Renal pelvis (tissue), 4 donors: ENCODE results near the gene METTL13. TPM values are rescaled to one million over a fixed set of nuclear protein-coding genes. Genes with fewer than 3 reads are reported as not detected.
"Not testable (repeated sequence)": the region's sequence is repeated elsewhere in the genome, so short reads cannot be mapped to it uniquely, and the experiment has no call there.

Experiments used
- DNase-seq: peaks from one replicate; pipeline ENCODE4 v3.0.0-alpha.2; 2013
- polyA plus RNA-seq, 3 donors: library from polyadenylated mRNA; unstranded; fragments of 120-200 nt; gene quantifications; one replicate each; pipeline ENCODE4 v1.2.1, GENCODE V29; 2013; ENCODE audit not compliant: insufficient read length in 3 of 3

The METTL13 gene
- polyA plus RNA-seq, 3 donors, result 37.1 to 38.0 (median 37.8) TPM

DNA sequence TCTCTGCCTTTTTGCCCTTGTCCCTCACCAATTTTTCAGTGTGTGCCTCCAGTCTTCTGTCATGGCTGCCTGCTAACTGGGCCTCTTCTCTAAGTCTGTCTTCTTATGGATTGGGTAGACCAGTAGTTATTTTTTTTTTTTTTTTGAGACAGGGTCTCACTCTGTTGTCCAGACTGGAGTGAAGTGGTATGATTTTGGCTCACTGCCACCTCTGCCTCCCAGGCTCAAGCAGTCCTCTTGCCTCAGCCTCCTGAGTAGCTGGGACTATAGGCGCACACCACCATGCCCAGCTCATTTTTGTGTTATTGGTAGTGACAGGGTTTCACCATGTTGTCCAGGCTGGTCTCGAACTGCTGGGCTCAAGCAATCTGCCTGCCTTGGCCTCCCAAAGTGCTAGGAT is 18.2 kb downstream of the METTL13 start:
- DNase-seq, result not testable (repeated sequence)

DNA sequence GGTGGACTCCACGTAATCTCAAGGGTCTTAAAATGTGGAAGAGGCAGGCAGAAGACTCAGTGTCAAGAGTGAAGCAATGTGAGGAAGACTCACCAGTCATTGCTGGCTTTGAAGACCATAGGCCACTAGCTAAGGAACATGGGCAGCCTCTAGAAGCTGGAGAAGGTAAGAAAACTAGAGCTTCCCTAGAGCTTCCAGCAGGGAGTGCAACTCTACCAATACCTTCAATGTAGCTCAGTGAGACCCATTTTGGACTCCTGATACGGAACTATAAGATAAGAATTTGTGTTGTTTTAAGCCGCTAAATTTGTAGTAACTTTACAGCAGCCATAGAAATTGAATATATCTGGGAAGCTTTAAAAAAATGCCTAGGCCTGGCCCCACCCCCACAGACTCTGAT is 18.9 kb downstream of the METTL13 start:
- no peak for DNase-seq

DNA sequence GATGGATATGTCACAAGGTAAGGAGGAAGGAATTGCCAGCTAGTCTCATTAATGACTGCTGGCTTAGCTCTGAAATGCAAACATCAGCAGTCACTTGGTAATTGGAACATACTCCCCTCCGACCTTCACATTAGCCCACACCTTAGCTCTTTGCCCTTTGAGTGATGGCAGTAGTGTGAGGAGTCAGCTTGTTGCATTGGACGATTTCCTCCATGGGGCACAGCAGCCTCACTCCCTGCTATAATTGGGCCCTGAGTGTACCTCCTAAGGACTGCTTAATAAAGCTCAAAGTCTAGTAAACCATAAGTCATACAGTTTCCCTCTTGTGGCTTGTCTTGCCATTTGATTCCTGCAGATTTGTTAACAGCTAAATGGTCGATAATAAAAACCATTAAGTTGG is 19.4 kb downstream of the METTL13 start:
- no peak for DNase-seq

- DNase-seq, result peak; percentile 55
Observed at GRCh38 chr1:171801487-171801891, 20.0 kb downstream of the METTL13 start.

GRCh38 chr1:171802207-171802606 is 20.7 kb downstream of the METTL13 start:
- DNase-seq, result no peak

DNA sequence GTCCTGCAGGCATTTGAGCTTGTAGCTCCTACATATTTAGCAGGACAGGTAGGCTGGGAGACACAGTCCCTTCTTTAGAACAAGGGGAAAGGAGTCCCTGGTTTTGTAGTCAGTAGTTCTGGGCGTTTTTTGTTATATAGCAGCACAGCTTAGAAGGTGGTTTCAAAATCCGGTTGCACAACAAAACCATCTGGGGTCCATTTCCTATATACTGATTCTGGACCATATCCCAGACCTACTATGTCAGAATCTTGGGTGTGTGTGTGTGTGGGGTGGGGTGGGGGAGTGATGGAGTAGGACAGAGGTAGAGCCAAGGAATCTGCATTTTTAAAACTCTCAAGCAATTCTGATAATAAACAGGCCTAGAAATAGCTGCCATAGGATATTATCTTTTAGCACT is 21.6 kb downstream of the METTL13 start:
- no peak for DNase-seq

GRCh38 chr1:171803461-171804022 is 22.1 kb downstream of the METTL13 start:
- no peak for DNase-seq

DNA sequence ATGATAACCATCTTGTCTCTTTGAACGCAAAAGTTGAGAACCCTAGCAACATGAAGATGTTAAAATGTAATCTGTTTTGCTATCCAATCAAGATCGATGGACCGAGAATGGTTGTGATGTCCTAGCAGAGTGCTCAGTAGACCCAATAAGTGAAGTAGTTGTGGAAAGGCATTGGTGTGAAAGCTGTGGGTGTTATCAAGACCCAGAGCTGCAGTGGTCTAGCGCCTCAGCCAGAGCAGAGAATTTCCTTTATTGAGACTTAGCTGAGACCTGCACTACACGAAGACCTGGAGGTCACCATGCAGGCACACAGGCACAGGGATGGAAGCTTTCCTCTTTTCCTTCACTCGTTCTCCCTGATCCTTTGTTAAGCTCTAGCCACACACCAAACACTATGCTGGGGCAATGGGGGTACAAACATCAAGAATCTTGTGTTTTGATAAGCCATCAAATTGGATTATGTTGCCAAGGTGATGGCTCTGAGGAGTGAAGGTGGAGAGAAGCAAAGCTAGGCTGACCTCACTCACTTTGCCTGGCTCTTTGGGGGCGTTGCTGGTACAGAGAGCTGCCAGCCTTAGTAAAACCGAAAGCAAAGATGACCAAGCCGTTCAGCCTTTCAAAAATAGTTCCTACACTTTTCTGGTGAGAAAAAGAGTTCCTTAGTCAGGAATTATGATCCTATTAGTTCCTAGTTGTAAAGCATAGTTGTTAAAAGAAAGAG is 24.1 kb downstream of the METTL13 start:
- DNase-seq, result no peak

DNA sequence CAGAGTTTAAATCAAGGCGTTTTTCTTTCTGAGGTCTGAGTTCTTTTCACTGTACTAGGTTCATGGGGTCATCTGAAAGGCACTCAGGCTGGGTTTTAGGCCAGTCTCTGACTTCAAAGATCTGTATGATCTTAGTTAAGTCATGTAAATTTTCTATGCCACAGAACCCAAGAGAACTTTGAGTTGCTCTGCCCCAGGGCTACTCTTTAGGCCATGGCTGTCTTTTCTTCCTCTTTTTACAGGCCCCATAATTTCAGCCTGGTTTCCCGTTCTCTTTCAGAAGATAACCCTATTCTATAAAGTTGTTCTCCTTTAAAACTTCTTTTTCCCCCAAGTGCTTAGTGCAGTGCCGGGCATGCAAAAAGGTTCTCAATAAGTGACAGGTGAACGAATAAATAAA is 26.1 kb downstream of the METTL13 start:
- DNase-seq, result no peak

DNA sequence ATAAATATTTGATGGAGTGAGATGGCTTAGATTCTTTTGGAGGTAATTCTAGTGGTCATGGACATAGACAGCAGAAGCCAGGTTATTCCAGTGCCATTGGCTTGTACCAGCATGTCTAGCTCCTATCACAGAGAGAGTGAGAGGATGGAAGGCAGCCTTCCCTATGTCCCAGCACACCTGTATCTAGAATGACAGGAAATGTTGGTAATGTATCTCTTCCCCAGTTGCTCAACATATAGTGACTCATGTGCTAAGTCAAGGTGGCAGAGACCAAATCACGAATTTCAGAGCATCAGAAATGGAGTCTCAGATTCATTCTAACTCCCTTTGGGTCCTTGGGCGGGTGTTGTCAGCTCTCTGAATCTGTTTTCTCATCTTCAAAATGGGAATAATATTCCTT is 28.4 kb downstream of the METTL13 start:
- no peak for DNase-seq

DNA sequence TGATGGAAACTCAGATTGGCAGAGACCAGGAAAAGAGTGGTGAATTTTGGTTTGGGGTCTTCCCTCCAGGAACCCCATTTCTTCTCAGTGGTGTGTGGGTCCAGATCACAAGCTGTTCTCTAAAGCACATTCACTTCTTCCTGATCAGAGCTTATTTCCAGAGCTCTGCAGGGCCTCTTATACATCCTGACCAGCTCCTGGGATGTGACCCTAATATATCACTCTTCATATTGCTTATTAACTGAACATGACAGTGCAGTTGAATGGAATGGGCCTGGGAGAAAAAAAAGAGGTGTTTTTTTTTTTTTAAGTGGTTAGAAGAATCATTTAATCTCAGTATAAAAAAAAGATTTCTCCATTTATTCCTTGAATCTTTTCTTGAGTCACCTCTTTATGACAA is 30.2 kb downstream of the METTL13 start:
- DNase-seq, result no peak

GRCh38 chr1:171814692-171815091 is 33.2 kb downstream of the METTL13 start:
- DNase-seq, result no peak

- no peak for DNase-seq
Observed at GRCh38 chr1:171816300-171816901, 34.9 kb downstream of the METTL13 start.

- no peak for DNase-seq
Observed at GRCh38 chr1:171817511-171818265, 36.2 kb downstream of the METTL13 start.

DNA sequence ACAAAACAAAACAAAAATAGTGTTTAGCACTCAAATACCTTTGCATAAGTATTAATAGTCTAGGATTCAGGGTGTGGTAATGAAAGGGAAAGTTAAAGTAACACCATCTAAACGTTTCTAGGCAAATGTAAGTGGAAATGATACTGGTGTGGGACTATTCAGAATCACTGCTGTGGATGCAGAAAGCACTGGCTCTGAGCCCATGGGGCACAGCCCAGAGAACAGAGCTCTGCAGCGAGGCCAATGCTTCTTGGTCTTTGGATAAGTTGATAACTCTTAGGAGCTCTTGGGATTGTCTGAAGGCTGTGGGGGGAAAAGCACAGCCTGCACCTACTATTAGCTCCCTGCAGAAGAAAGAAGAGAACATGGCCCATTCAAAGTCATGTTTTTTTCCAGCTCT is 38.5 kb downstream of the METTL13 start:
- no peak for DNase-seq

DNA sequence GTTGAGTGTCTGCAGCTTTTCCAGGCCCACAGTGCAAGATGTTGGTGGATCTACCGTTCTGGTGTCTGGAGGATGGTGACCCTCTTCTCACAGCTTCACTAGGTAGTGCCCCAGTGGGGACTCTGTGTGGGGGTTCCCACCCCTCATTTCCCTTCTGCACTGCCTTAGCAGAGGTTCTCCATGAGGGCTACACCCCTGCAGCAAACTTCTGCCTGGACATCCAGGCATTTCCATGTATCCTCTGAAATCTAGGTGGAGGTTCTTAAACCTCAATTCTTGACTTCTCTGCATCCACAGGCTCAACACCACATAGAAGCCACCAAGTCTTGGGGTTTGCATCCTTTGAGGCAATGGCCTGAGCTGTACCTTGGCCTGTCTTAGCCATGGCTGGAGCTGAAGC is 45.5 kb downstream of the METTL13 start:
- DNase-seq, result no peak

DNA sequence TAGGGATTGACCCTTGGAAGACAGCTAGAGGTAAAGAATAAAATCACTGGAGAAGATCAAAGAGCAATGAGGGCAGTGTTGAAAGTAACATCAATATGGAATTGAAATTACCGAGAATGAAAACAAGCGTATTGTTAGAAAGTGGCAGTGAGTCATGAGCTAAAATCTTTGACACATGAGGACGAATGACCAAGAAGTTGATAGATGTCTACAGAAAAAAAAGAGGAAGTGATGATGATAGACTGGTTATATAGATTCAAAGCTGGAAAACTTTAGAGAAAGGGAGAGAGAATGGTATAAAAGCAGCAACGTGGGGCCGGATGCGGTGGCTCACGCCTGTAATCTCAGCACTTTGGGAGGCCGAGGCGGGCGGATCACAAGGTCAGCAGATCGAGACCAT is 47.3 kb downstream of the METTL13 start:
- DNase-seq, result no peak

DNA sequence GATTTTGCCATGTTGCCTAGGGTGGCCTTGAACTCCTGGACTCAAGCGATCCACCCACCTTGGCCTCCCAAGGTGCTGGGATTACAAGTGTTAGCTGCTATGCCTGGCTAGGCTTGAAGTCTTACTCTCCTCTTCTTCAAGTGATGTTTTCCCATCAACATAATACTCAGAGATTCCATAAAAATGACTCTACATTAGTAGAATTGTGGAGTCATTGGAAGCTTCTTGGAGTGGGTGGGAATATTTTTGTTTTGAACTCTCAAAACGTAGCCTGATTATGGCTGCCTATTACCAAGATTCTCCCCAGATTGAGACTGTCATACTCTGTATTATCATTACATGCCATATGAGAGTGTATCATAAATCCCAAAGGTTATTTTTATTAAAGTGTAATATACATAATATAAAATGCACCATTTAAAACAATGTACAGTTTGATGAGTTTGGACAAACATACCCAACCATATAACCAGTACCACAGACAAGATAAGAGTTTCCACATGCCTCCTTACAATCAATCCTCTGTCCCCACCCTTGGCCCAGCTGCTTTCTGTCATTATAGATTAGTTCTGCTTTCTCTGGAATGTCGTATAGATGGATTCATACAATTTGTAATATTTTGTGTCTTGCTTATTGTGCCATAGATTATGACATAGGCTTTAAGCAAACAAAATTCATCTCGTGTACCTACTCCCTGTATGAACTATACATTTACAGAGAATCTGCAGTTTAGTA is 51.8 kb downstream of the METTL13 start:
- no peak for DNase-seq

DNA sequence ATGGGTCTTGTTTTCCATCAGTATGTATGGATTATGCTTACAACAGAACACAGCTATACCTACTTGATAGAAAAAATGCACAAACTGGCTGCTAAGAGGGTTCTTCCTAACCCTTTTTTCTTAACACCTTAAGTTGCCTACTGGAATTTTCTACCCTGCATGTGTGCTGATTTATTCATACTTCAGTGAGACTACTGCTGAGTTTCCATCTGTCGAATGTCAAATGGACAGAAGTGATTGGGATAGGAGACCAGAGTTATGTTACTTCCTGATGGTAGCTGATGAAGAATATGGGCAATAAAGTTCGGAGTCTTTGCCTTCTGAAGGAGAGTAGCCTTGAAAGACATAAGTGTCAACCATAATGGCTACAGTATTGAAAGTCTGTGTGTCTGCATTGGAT is 53.4 kb downstream of the METTL13 start:
- DNase-seq, result no peak

GRCh38 chr1:171835891-171836290 is 54.4 kb downstream of the METTL13 start:
- DNase-seq, result no peak

DNA sequence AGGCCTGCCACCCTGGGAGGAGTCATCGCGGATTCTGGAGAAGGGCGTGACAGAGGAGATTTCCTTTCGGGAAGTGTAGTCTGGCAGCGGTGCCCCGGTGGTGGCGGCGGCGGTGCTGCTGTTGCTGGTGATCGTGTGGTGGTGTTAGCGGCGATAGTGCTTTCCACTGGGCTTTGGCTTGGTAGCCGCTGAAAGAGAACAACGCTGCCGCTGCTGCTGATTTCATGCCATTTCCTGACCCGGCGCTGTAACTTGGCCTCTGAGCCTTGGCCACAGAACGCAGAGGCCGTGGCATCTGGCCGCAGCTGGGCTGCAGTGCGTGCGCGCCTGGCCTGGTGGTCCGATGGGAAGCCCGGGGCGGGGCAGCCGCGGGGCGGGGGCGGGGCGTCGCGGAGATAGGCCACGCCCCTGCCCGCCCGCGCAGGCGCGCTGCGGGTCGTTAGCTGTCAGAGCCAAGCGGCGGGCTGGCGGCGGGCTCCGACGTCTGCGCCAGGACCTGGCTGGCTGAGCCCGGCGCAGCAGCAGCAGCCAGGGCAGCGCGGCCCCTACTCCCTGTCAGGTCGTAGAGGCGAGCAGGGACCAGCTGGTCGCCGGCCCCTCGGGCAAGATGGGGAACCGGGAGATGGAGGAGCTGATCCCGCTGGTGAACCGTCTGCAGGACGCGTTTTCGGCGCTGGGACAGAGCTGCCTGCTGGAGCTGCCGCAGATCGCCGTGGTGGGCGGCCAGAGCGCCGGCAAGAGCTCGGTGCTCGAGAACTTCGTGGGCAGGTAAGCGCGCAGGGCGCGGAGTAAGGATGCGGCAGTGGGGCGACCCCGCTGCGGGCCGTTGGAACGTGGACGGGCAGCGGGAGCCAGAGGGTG is 59.8 kb downstream of the METTL13 start, which contains the start of gene DNM3:
DNM3 (plus strand) TSS at position 449 of the 861 bp plus-strand sequence; CDS start at position 608, 159 bp downstream.
- DNase-seq, result peak; percentile 75
